K562 (cell line): Measurements from ENCODE around the gene C16orf96.

Source experiments
- ATF1 ChIP-seq, 2 experiments: fragments of 450-650 bp in 1 of 2; IDR thresholded peaks; 2 replicates each; pipeline ENCODE4 v1.6.1; 2016; ENCODE audit warnings: missing compliant biosample characterization in 1 of 2, missing genetic modification characterization in 1 of 2
- CEBPZ ChIP-seq: fragments of 150-350 bp; IDR thresholded peaks from 2 replicates; pipeline ENCODE4 v1.6.1; 2014; ENCODE audit warnings: low read depth, mild to moderate bottlenecking, low read length, borderline replicate concordance
- CTCF ChIP-seq, 3 experiments: IDR thresholded peaks in 2 of 3; conservative IDR thresholded peaks in 1 of 3; 2 replicates each; pipeline ENCODE4 v1.5.1; 2011 to 2012; ENCODE audit warnings: low read length in 3 of 3, mild to moderate bottlenecking in 3 of 3, control low read depth in 2 of 3, improper control_type of control experiment in 1 of 3, inconsistent platforms in 1 of 3, low read depth in 1 of 3, mixed read lengths in 1 of 3, moderate library complexity in 1 of 3; ENCODE audit not compliant: insufficient read depth in 2 of 3
- EP300 ChIP-seq: IDR thresholded peaks from 2 replicates; pipeline ENCODE4 v1.6.1; 2012; ENCODE audit warnings: low read length, improper control_type of control experiment
- GABPA ChIP-seq: fragments of 200-800 bp; sonication (Bioruptor generic); conservative IDR thresholded peaks from 2 replicates; pipeline ENCODE4 v1.6.1; 2016; ENCODE audit warnings: low read depth, missing genetic modification characterization, missing compliant biosample characterization
- KAT8 ChIP-seq: fragments of 450-650 bp; IDR thresholded peaks from 2 replicates; pipeline ENCODE4 v1.6.1; 2016; ENCODE audit warnings: low read depth, mild to moderate bottlenecking
- L3MBTL2 ChIP-seq: fragments of 450-650 bp; IDR thresholded peaks from 2 replicates; pipeline ENCODE4 v1.6.1; 2016; ENCODE audit warnings: mild to moderate bottlenecking, moderate library complexity
- MCM3 ChIP-seq: fragments of 450-650 bp; IDR thresholded peaks from 2 replicates; pipeline ENCODE4 v1.6.1; 2016
- PKNOX1 ChIP-seq: fragments of 450-650 bp; IDR thresholded peaks from 2 replicates; pipeline ENCODE4 v1.6.1; 2016
- POLR2A ChIP-seq: fragments of 450-650 bp; conservative IDR thresholded peaks from 2 replicates; pipeline ENCODE4 v1.6.1; 2016
- REST ChIP-seq, 2 experiments: fragments of 450-650 bp; formaldehyde crosslinking in 1 of 2; IDR thresholded peaks; 2 replicates each; pipeline versions ENCODE4 v1.4.0 to v1.6.1; 2014 to 2020; ENCODE audit warnings: mild to moderate bottlenecking in 2 of 2, borderline replicate concordance in 1 of 2, low read depth in 1 of 2
- SMARCA4 ChIP-seq: fragments of 450-650 bp; IDR thresholded peaks from 2 replicates; pipeline ENCODE4 v1.6.1; 2016

- no peak for TF ChIP-seq REST (IDR thresholded peaks at IDR 0.05; ENCODE audit: borderline replicate concordance)
- no peak for TF ChIP-seq REST (CRISPR knock-in tag; IDR thresholded peaks at IDR 0.05; ENCODE audit: low read depth)
- no peak for TF ChIP-seq EP300
- TF ChIP-seq SMARCA4 = no peak
- TF ChIP-seq L3MBTL2 = no peak
- TF ChIP-seq CEBPZ = no peak
- TF ChIP-seq MCM3 = no peak
- no peak for TF ChIP-seq CTCF (IDR thresholded peaks at IDR 0.05 in 2 of 3, conservative IDR thresholded peaks at IDR 0.05 in 1 of 3; ENCODE audit: insufficient read depth in 2 of 3, low read depth in 1 of 3, low read length in 3 of 3)
- TF ChIP-seq ATF1 (CRISPR knock-in tag; IDR thresholded peaks at IDR 0.05) = no peak
- no peak for TF ChIP-seq ATF1 (tag; IDR thresholded peaks at IDR 0.05)
- no peak for TF ChIP-seq PKNOX1
- no peak for TF ChIP-seq POLR2A
- no peak for TF ChIP-seq GABPA
- TF ChIP-seq KAT8 = no peak
These were observed 22.9 kb downstream of the C16orf96 start for GRCh38 chr16:4578961-4579530.
